NCI-H2081 treated with DMSO at 0.1 percent for 48 hours (cell line): Measurements from ENCODE around the gene TYW1.
"Not testable (repeated sequence)": the region's sequence is repeated elsewhere in the genome, so short reads cannot be mapped to it uniquely, and the experiment has no call there.

Experiments
- DNase-seq: peaks from one replicate; lab custom pipeline; 2025; lab: John Stamatoyannopoulos, UW

The TYW1 gene

DNA sequence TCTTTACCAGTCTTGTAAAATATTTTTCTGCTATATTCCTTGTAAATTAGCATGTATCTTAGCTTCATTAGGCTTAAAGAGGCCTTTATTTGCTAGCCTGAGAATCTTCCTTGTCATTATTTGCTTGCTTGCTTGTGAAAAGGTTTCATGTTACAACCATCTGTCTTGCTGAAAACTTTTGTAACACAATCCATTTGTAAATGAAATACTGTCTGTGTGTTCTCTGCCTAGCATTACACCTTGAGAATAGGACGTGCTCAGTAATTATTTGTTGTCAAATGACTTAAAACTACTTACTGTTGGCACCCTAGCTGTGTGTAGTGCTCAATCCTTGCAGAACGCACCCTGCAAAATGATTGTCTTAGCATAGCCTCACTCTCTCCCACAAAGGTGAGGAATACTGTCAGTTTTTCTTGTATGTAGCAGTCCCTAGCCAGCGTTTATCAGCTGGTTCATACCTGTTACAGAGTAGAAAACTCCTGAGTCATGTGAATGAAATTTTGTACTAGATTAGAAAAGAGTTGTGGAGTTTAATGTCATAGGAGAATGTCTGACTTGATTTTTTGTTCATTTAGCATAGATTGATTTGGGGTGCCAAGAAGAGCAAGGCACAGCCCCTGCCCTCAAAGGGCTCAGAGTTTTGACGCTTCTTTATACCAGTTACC is 193.3 kb downstream of the TYW1 start:
- not testable (repeated sequence) for DNase-seq

DNA sequence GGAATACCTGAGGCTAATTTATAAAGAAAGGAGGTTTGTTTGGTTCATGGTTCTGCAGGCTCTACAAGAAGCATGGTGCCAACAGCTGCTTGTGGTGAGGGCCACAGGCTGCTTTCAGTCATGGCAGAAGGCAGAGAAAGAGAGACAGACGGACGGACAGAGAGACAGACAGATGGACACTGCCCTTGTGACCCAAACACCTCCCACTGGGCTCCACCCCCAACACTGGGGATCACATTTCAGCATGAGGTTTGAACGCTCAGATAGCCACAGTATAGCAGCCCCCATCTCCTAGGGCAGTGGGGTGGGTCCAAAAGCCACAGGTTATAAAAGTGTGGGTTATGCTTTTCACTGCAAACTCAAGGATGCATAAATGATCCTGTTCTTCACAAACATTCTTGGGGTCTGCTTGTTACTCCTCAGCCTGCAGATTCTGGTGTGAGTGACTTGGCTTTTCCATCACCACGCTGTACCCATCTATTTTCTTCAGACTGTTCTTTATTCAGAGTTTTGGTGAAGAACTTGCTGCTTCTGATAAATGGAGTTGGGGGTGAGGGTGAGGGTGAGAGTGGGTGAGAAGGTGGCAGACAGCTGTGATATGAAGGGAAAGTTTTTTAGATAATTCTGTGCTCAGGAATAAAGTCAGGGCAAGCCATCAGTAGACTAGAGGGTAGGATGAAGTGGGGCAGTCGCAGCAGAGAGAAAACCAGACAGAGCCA is 194.5 kb downstream of the TYW1 start:
- DNase-seq = not testable (repeated sequence)

DNA sequence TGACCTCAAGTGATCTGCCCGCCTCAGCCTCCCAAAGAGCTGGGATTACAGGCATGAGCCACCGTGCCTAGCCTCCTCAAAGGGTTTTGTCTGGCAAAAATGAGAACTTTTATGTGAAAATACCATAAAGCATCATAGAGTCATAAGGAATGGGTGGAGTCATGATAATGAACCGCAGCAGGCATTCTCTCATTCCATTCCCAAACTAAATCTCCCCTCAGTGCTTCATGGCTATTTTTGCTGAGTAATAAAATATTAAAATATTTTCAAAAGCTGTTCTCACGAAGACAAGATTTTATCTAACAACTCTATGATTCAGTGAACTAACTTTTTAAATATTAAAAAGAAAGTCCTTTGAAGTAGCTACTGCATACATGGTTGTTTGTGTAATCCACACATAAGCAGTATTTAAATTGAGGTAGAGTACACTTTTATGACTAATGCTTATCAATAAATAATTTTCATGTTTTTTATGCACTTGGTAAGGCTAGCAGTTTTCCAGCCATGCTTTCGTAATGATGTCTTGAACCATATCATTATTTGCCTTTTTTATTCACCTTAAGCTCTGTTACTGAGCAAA is 195.6 kb downstream of the TYW1 start:
- DNase-seq = not testable (repeated sequence)

- DNase-seq = peak; percentile 64
Observed at GRCh38 chr7:67192889-67193613, 196.4 kb downstream of the TYW1 start.

- not testable (repeated sequence) for DNase-seq
Observed at GRCh38 chr7:67196176-67196575, 199.5 kb downstream of the TYW1 start.

DNA sequence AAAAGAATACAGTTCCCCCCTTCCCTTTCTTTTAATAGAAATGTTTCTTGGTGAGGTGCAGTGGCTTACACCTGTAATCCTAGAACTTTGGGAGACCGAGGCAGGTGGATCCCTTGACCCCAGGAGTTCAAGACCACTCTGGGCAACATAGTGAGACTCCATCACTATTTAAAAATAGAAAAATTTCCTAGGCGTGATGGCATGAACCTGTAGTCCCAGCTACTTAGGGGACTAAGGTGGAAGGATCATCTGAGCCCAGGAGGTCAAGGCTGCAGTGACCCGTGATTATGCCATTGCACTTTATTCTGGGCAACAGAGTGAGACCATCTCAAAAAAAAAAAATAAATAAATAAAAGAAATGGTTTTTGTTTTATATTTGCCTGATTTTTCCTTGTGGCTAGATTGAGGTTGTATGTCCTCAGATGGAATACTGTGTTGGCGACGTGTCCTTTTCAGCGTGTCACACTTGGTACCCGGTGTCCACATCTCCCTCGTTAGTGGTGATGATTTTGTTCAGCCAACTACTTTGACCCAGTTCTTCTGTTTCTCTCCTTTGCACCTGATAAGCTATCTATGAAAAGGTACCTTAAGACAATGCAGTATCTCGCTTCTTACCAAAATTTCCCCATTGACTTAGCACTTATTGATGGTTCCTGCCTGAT is 202.4 kb downstream of the TYW1 start:
- DNase-seq = not testable (repeated sequence)

DNA sequence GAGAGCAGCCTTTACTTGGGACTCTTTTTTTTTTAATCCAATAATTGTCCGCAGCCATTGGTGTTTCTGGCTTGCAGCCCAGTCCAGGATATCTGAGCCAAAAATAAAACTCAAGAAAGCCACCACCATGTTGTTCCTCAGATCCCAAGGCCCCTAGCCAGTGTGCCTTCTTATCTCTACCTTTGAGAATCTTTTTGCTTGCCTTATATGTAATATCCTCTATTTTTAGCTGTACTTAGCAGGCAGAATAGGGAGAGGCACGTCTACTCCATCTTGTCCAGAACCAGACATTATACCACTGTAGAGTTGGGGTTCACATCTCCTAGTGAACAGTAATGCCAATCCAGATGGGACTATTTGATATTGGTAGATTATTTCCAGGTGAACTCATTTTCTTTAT is 209.1 kb downstream of the TYW1 start:
- DNase-seq = not testable (repeated sequence)

- no peak for DNase-seq
Observed at GRCh38 chr7:67206452-67206851, 209.8 kb downstream of the TYW1 start.

DNA sequence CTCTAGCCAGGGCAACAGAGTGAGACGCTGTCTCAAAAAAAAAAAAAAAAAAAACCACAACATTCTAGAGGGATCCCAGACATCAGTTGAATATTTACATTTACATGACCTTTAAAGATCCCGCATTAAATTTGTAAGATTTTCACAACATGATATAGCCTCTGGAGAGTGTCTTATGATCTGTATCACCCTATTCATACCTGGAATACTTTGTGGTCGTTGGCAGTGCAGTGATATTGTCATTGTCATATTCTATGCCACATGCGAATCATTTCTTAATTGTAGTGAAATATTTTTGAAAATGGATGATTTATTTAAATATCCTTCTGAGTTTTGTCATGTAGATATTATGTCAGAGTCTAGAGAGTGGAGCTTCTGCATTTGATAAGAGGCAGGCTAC is 212.0 kb downstream of the TYW1 start:
- not testable (repeated sequence) for DNase-seq

- DNase-seq = no peak
Observed at GRCh38 chr7:67209256-67209655, 212.6 kb downstream of the TYW1 start.

GRCh38 chr7:67210567-67210966 is 213.9 kb downstream of the TYW1 start:
- no peak for DNase-seq

- DNase-seq = not testable (repeated sequence)
Observed at GRCh38 chr7:67211650-67212330, 215.2 kb downstream of the TYW1 start.

DNA sequence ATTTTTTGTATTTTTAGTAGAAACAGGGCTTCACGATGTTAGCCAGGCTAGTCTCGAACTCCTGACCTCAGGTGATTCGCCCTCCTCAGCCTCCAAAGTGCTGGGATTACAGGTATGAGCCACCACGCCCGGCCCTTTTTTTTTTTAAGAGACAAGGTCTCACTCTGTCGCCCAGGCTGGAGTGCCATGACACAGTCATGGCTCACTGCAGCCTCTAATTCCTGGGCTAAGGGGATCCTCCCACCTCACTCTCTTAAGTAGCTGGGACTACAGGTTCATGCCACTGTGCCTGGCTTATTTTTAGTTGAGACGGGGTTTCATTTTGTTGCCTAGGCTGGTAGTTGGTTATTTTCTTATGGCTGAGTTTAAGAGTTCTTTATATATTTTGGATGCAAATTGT is 216.4 kb downstream of the TYW1 start:
- not testable (repeated sequence) for DNase-seq

DNA sequence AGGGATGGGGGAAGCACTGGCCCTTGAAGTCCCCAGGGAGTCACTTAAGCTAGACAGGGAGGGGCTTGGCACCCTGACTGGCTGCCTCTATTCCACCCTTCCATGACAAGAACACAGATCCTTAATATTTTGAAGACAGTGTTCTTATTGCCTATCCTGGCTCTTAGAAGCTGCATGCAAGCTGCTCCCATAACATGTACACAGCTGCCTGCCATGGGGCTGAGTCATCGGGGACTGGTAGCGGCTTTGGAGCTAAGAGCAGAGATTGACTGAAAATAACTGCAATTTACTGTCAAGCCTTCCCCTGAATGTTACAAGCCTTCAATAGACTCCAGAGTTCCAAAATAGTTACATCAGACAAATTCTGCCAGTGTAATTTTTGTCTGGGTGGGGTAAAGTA is 226.9 kb downstream of the TYW1 start:
- DNase-seq = not testable (repeated sequence)

- DNase-seq = not testable (repeated sequence)
Observed at GRCh38 chr7:67226340-67226907, 229.8 kb downstream of the TYW1 start.

DNA sequence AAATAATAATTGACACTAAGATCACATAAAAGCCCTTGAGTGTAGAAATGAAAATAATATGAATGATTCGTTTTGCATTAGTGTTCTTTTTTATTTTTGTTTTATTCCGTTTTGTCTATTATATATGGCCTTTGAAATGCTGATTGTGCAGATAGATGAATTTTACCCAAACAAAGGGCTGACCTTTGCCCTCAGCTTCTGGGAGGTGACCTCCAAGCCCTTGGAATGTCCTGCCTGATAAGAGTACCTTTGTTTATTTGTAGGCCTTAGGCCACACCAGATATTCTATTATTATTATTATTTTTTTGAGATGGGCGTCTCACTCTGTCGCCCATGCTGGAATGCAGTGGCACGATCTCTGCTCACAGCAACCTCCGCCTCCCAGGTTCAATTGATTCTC is 230.3 kb downstream of the TYW1 start:
- not testable (repeated sequence) for DNase-seq

GRCh38 chr7:67229018-67229417 is 232.4 kb downstream of the TYW1 start:
- DNase-seq = not testable (repeated sequence)

DNA sequence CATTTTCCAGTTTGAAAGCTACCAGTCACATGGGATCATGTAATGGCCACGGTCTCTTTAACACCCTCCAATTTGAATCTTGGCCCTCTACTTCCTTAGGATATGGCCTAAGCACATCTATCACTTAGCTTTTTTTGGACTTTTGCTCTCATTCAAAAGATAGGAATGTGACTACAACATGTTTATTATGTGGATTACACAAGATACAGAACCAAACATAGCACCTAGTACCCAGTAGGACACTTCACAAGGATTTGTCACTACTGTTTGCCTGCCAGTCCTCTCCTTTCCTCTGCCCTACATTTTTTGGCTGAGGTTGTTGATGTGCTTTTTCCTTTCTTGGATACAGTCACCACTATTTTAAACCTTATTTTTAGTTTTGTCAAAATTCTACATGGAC is 233.4 kb downstream of the TYW1 start:
- DNase-seq = not testable (repeated sequence)

DNA sequence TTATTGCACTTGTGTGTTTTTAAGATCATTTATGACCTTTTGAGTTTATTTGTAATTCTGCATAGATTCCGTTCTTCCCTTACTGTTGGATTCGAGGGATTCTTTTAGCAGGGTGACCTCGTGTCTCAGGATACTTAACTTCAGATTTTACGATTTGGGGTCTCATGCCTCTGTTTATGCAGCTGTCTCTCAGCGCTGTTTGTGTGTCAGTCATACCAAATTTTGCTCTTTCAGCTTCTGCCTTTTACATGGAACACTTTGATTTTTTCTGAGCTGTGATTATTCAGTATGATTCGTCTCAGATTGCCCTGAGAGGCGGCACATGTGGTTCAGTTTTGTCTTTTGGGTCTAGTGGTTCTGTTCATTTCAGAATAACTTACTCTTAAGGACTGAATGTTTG is 236.9 kb downstream of the TYW1 start:
- not testable (repeated sequence) for DNase-seq

GRCh38 chr7:67236216-67236615 is 239.6 kb downstream of the TYW1 start:
- not testable (repeated sequence) for DNase-seq

- DNase-seq = not testable (repeated sequence)
Observed at GRCh38 chr7:67242871-67243270, 246.2 kb downstream of the TYW1 start.
